Nucleus accumbens (tissue), 56 donors: ENCODE data around the gene AKT3.
"Not testable (repeated sequence)": the region's sequence is repeated elsewhere in the genome, so short reads cannot be mapped to it uniquely, and the experiment has no call there.

Experiments used
- DNase-seq, 56 donors: peaks; one replicate each; lab custom pipeline; 2025; lab: John Stamatoyannopoulos, UW

The AKT3 gene

DNA sequence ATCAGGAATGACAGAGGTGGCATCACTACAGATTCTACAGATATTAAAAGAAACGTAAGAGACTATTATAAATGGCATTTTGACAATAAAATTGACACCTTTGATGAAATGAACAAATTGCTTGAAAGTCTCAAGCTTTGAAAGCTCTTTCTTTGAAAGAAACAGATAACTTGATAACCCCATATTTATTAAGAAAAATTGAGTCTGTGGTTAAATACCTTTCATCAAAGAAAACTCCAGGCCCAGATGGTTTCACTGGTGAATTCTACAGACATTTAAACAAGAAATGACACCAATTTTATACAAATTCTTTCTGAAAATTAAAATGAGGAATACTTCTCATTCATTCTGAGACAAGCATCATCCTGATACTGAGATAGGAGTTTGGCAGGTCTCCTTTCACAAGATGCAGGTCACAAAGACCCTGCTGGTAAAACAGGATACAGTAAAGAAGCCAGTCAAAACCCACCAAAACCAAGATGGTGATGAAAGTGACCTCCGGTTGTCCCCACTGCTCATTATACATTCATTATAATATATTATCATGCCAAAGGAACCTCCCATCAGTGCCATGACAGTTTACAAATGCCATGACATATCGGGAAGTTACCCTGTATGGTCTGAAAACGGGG, 210.9 kb downstream of the AKT3 start:
- no peak for DNase-seq

DNA sequence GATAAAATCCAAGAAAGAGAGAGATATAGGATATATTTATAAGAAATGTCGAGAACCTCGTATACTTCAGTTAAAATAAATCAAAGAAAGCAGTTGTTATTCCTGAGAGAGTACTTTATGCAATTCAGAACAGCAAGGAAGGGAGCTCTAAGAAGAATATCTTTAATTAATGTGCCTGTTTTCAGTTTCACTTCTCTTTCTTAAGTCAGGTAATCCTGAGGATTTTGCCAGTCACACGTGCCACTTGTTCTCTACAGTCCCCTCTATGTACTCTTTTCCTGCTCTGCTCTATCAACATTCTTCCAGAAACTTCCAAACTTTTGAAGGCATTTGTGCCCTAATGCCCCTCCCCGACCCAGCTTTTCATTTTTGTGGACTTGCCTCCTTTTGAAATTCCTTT, 211.9 kb downstream of the AKT3 start:
- no peak for DNase-seq

DNA sequence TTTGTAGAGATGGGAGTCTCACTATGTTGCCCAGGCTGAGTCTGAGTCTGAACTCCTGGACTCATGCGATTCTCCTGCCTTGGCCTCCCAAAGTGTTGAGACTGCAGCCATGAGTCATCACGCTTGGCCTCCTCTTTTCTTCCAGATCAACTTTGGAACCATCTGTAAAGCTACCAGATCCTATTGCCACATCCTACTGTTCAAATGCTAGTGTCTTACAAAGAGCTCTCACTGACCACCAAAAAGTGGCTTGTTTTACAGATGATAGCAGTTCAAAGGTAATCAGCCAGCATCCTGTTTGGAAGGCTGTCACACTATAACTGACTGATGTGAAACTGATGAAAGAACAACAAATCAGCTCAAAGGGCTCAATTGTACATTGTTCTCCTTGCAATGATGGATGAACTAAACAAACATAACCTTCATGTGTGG, 221.6 kb downstream of the AKT3 start:
- DNase-seq: no peak

DNA sequence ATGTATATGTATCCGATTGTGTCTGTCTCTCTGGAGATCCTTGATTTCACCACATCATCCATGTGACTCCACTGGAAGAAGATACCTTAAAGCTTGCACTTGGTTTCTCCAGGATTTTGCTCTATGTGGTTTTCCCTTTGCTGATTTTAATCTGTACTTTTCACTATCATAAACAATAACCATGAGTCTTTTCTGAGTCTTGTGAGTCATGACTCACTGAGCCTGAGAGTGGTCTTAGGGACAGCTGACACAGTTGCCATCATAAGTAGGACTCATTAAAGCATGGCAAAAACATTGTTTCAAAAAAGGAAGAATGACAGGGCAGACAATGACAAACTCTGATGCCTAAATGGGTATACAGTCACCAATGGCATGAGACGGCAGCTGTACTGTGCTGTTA, 226.2 kb downstream of the AKT3 start:
- DNase-seq: no peak

DNA sequence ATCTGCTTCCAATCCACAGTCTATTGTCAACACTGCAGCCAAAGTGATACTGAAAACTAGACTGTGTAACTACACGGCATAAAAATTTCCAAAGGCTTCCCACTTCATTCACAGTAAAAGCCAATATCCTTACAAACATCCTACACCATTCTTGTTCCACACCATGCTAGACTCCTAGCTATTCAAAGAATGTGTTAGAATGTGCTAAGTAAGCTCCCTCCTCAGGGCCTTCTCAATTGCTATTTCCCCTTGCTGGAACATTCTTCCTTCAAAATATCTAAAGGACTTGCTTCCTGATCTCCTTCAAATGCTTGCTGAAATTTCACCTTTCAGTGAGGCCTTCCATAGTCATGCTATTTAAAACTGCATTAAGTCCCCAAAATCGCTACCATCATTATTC, 228.1 kb downstream of the AKT3 start:
- DNase-seq: no peak

DNA sequence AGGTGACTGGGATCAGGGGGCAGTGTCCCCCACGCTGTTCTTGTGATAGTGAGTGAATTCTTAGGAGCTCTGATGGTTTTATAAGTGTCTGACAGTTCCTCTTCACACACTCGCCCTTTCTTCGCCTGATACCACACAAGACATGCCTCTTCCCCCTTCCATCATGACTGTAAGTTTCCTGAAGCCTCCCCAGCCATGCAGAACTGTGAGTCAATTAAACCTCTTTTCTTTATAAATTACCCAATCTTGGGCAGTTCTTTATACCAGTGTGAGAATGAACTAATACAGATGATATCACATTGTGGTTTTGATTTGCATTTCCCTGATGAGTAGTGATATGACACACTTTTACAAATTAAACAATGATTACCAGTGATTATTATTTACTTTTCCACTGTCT, 229.9 kb downstream of the AKT3 start:
- DNase-seq: no peak

DNA sequence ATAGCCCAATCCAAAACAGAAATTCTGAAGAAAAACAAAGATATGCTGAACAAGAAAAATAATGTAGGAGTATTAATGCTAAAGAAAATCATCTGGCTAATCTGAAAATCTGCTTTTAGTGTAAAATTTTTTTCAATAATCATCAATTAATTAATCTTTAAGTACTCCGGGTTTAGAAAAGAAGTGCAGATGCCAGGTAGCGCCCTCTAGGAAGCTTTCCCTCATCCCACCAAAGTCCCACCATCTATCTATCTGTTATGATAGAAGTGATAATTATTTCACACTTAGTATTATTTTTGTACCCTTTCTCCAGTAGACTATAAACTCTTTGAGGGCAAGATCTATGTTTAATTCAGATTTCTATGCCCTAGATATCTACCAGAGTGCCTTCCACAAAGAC, 240.3 kb downstream of the AKT3 start:
- no peak for DNase-seq

- no peak for DNase-seq
Measured at GRCh38 chr1:243605604-243606003, 244.4 kb downstream of the AKT3 start.

DNA sequence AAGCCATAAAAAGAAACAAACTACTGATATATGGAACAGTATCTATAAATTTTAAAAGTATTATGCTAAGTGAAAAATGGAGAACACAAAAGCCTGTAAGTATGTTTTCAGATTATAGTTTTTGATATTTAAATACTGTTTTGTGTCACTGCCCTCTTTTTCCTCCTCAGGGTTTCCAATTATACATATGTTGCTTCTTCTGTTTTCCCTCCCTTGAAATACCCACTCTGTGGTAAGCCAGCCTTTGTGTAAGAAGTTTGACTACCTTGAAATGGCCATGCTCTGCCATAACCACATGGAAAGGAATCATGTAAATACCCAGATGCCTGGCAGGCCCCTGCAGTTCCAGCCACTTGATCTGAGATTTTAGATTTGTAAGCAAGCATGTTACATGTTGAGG, 248.3 kb downstream of the AKT3 start:
- DNase-seq: no peak

- DNase-seq: peak in 19 of 56 donors; percentile 1 to 71 (median 20)
Measured at GRCh38 chr1:243598433-243598832, 251.6 kb downstream of the AKT3 start.

DNA sequence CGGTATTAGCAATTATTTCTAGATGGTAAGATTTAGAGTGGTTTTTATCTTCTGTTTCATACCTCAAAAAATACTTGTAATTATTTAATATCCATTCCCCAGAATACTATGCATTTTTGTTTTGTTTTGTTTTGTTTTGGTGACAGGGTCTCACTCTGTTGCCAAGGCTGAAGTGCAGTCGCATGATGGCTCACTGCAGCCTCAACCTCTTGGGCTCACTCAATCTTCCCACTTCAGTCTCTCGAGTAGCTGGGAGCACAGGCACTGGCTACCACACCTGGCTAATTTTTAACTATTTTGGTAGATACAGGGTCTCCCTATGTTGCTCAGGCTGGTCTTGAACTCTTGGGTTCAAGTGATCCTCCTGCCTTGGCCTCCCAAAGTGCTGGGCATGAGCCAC, 252.7 kb downstream of the AKT3 start:
- no peak for DNase-seq

DNA sequence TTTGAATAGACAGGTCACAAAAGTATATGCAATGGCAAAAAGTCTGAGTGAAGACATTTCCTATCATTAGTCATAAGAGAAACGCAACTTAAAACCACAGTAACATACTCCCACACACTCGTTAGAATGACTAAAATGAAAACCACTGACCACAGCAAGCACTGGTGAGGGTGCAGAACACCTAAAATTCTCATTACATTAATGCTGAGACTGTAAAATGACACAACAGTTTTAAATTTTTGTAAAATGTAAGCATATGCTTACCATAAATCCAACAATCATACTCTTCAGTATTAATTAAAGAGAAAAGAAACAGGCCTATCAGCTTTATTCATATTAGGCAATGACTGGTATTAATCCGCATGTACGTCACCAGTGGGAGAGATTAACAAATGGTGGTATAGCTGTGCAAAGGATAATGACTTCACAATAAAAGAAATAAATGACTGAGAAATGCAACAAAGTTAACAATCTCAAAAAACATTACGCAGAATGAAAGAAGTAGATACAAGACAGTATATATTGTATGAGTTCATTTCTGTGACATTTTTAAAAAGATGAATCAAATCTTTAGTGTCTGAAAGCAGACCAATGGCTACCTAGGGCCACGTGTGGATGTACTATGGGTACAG, 253.5 kb downstream of the AKT3 start:
- no peak for DNase-seq

DNA sequence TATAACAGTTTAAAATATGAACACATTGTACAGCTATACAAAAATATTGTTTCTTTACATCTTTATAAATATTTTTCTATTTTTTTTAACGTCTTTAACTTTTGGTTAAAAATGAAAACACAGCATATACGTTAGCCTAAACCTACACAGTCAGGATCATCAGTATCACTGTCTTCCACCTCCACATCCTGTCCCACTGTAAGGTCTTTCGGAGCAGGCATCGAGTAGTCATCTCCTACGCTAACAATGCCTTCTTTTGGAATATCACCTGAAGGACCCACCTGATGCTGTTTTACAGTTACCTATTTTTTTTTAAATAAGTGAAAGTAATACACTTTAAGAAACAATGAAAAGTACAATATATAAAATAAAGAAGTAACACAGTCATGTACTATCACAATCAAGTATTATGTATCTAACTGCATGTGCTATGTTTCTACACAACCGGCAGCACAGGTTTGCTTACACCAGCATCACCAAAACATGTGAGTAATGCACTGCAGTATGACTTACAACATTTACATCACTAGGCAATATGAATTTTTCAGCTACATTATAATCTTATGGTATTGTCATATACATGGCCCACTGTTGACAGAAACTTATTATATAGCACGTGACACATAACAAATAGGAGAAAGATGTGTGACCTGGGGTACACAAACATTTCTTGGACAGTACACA, 254.4 kb downstream of the AKT3 start:
- no peak for DNase-seq

- DNase-seq: no peak
Measured at GRCh38 chr1:243594455-243594854, 255.6 kb downstream of the AKT3 start.

DNA sequence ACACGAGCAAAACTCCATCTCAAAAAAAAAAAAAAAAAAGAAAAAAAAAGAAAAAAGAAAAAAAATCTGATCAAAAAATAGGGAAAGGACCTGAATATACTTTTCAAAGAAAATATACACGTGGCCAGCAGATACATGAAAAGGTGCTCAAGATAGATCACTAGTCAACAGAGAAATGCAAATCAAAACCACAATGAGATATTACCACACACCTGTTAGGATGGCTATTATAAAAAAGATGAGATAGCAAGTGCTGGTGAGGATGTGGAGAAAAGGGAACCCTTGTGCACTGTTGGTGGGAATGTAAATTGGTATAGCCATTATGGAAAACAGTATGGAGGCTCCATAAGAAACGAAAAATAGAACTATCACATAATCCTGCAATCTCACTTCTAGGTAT, 260.8 kb downstream of the AKT3 start:
- not testable (repeated sequence) for DNase-seq

DNA sequence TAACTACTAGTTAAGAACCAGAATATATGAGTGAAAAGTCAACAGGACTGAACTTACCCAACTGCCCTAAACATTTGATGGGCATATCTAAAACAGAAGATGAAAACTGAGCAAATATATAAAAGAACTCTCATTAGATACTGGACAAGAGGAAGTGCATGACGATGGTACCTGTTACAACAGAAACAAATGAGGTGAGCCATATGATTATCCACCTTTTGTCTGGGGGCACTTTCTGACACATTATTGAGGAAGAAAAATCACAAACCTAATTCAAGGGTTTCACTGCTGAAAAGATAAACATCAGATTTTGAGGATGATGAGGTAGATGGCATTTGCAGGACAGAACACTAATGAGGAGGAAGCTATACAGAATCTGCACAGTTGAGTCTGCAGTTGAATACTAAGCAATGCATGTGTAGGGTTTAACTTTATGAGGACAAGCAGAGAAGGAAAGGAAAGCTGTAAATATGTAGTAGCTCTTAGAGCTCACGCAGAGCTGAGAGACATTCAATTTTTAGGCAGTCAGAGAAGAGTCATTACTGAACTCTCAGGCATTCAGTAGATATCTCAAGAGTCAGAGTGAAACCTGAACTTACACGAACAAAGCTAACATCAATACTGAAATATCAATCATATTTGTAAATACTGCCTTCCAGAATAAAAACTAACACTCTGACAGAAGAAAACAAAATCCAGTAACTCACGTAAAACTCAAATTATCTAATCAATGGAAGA, 262.1 kb downstream of the AKT3 start:
- no peak for DNase-seq

GRCh38 chr1:243587285-243587684, 262.8 kb downstream of the AKT3 start:
- DNase-seq: no peak

DNA sequence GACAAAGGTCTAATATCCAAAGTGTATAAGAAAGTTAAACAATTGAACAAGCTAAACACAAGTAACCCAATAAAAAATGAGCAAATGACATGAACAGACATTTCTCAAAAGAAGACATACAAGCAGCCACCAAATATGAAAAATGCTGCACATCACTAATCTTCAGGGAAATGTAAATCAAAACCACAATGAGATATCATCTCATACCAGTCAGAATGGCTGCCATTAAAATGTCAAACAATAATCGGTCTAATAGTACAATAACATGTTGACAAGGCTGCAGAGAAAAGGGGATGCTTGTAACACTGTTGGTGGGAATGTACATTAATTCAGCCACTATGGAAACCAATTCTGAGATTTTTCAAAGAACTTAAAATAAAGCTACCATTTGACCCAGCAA, 264.1 kb downstream of the AKT3 start:
- no peak for DNase-seq

- no peak for DNase-seq
Measured at GRCh38 chr1:243582326-243582725, 267.7 kb downstream of the AKT3 start.

GRCh38 chr1:243580984-243581383, 269.1 kb downstream of the AKT3 start:
- DNase-seq: no peak

DNA sequence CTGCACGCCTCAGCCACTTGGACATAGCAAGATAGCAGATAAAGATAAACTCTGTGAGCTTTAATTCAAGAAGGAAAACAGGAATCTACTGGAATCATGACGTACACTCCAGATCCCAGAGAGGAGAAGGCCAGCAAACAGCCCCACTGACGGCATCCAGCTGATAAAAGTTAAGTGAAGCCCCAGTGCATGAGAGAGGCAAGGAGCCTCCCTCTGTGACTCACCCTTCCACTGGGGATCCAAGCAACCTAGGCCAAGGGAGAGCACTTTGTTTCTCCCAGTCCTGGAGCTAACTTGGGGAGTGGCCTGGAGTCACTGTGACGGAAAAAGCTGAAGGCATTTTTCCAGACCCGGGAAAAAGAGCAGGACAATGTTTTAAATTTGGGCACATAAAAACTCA, 270.0 kb downstream of the AKT3 start:
- no peak for DNase-seq
